K562 (cell line): ENCODE data around the gene ZNF574. TPM values are rescaled to one million over a fixed set of nuclear protein-coding genes. Genes with fewer than 3 reads are reported as not detected.
A peak's percentile ranks its signal among the peaks of the same experiment; 100 is the strongest.

Experiments
- KLF1 ChIP-seq: fragments of 450-650 bp; IDR thresholded peaks from 2 replicates; pipeline ENCODE4 v1.6.1; 2016; ENCODE audit warnings: missing genetic modification characterization, missing compliant biosample characterization
- MYC ChIP-seq, 2 experiments: fragments of 250-450 bp in 1 of 2; sonication (Bioruptor Pico) in 1 of 2; IDR thresholded peaks; 2 replicates each; pipeline versions ENCODE4 v1.5.1 to v1.6.1; 2012 to 2021; ENCODE audit warnings: low read depth in 2 of 2, borderline replicate concordance in 1 of 2, improper control_type of control experiment in 1 of 2, low read length in 1 of 2, mild to moderate bottlenecking in 1 of 2, moderate library complexity in 1 of 2
- NFE2 ChIP-seq: IDR thresholded peaks from 2 replicates; pipeline ENCODE4 v1.6.1; 2014; ENCODE audit warnings: antibody characterized with exemption, low read depth
- PPARD ChIP-seq: fragments of 250-450 bp; sonication (Bioruptor Pico); IDR thresholded peaks from 2 replicates; pipeline ENCODE4 v1.8.0; 2022; ENCODE audit warnings: inconsistent platforms, mild to moderate bottlenecking, moderate library complexity
- SMAD2 ChIP-seq: fragments of 150-350 bp; IDR thresholded peaks from 2 replicates; pipeline ENCODE4 v1.6.1; 2014; ENCODE audit warnings: low read depth, mild to moderate bottlenecking, low read length
- ZNF140 ChIP-seq: fragments of 250-450 bp; sonication (Bioruptor Pico); IDR thresholded peaks from 2 replicates; pipeline ENCODE4 v1.8.0; 2021; ENCODE audit warnings: moderate library complexity, mild to moderate bottlenecking, inconsistent platforms
- ZNF561 ChIP-seq: fragments of 450-650 bp; formaldehyde crosslinking; conservative IDR thresholded peaks from 2 replicates; pipeline ENCODE4 v1.4.0; 2020; ENCODE audit warnings: mild to moderate bottlenecking, moderate library complexity
- polyA plus RNA-seq, 8 experiments: library from polyadenylated mRNA; depleted of rRNA in 4 of 8; stranded (reverse) in 5 of 8; unstranded in 3 of 8; fragments of >200 nt; fragmentation: Nextera tagmentation in 2 of 8; fragmentation: Illumina TruSeq in 1 of 8; extraction: Ambion mirVana in 2 of 8; extraction: Trizol in 1 of 8; gene quantifications; 2 replicates each; pipeline versions ENCODE4 v1.2.1 to v1.2.3, GENCODE V29; 2011 to 2014; ENCODE audit warnings: inconsistent platforms in 1 of 8, missing spikeins in 1 of 8
- total RNA-seq, 7 experiments: library from RNA; depleted of rRNA in 6 of 7; stranded (reverse); fragments of >200 nt in 6 of 7; fragmentation: Illumina TruSeq in 2 of 7; extraction: Trizol in 2 of 7; gene quantifications; 2 replicates each; pipeline versions ENCODE4 v1.2.1 to v1.2.3, GENCODE V29; 2011 to 2021; ENCODE audit warnings: low replicate concordance in 1 of 7
- TF ChIP-seq, protein P1 (sequence below): fragments of 450-650 bp; IDR thresholded peaks from 2 replicates; pipeline ENCODE4 v1.6.1; 2018; ENCODE audit not compliant: partially characterized antibody
- TF ChIP-seq, protein P2 (sequence below), 2 experiments: IDR thresholded peaks; 2 replicates each; pipeline ENCODE4 v1.6.1; 2012; ENCODE audit warnings: improper control_type of control experiment in 2 of 2, low read depth in 2 of 2, low read length in 2 of 2, borderline replicate concordance in 1 of 2
- TF ChIP-seq, protein P3 (sequence below), 3 experiments: IDR thresholded peaks in 2 of 3; conservative IDR thresholded peaks in 1 of 3; 2 replicates each; pipeline ENCODE4 v1.5.1; 2011 to 2012; ENCODE audit warnings: low read length in 3 of 3, mild to moderate bottlenecking in 3 of 3, control low read depth in 2 of 3, improper control_type of control experiment in 1 of 3, inconsistent platforms in 1 of 3, low read depth in 1 of 3, mixed read lengths in 1 of 3, moderate library complexity in 1 of 3; ENCODE audit not compliant: insufficient read depth in 2 of 3
- TF ChIP-seq, protein P4 (sequence below): fragments of 250-450 bp; sonication (Bioruptor Pico); IDR thresholded peaks from 2 replicates; pipeline ENCODE4 v1.4.0; 2020; ENCODE audit warnings: mild to moderate bottlenecking, moderate library complexity, borderline replicate concordance

The ZNF574 gene
- total and polyA plus RNA-seq, 9 of the 15 experiments (the other 6 are each of a cell fraction or from before 2014, with no cell fraction given): 0.24 to 20.7 (median 8.4) TPM

DNA sequence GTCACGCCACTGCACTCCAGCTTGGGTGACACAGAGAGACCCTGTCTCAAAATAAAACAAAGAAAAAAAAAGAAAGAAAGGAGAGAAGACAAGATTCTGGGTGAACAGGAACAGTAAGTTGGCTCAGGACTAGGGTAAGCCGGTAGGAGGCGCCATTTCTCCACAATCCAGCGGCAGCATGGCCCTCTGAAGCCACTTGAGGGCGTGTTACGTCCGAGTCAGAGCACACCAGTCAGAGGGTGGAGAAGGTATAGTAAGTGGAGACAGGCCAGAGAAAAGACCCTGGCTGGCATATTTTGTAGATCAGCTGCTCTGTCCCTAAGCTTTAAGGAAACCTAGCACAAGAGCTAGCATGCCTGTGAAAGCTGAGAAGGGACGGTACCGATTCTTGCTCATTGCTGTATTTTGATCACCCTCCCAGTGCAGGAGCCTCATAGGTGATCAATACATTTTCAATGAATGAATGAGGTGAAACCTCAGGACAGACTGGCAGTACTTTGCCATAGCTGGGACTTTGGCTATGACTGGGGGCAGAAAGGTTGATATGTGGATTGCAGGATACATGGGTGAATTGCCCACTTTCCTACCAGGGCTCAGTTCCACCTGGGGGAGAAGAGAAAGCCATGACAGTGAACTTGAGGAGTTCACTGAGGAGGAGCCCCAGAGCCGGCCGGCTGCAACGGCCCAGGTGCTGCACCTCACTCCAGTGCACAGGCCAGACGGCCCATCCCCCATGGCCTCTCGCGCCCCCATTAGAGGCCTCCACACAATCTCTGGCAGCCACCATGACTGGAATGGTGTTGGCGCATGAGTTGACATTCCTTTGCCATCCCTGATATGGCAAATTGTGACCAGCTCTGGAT is 32.8 kb downstream of the ZNF574 start (continued):
- TF ChIP-seq, protein P1, sequence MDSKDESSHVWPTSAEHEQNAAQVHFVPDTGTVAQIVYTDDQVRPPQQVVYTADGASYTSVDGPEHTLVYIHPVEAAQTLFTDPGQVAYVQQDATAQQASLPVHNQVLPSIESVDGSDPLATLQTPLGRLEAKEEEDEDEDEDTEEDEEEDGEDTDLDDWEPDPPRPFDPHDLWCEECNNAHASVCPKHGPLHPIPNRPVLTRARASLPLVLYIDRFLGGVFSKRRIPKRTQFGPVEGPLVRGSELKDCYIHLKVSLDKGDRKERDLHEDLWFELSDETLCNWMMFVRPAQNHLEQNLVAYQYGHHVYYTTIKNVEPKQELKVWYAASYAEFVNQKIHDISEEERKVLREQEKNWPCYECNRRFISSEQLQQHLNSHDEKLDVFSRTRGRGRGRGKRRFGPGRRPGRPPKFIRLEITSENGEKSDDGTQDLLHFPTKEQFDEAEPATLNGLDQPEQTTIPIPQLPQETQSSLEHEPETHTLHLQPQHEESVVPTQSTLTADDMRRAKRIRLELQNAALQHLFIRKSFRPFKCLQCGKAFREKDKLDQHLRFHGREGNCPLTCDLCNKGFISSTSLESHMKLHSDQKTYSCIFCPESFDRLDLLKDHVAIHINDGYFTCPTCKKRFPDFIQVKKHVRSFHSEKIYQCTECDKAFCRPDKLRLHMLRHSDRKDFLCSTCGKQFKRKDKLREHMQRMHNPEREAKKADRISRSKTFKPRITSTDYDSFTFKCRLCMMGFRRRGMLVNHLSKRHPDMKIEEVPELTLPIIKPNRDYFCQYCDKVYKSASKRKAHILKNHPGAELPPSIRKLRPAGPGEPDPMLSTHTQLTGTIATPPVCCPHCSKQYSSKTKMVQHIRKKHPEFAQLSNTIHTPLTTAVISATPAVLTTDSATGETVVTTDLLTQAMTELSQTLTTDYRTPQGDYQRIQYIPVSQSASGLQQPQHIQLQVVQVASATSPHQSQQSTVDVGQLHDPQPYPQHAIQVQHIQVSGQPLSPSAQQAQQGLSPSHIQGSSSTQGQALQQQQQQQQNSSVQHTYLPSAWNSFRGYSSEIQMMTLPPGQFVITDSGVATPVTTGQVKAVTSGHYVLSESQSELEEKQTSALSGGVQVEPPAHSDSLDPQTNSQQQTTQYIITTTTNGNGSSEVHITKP: peak; percentile 37
- no peak for TF ChIP-seq NFE2
- TF ChIP-seq ZNF561: no peak
- TF ChIP-seq, protein P2, sequence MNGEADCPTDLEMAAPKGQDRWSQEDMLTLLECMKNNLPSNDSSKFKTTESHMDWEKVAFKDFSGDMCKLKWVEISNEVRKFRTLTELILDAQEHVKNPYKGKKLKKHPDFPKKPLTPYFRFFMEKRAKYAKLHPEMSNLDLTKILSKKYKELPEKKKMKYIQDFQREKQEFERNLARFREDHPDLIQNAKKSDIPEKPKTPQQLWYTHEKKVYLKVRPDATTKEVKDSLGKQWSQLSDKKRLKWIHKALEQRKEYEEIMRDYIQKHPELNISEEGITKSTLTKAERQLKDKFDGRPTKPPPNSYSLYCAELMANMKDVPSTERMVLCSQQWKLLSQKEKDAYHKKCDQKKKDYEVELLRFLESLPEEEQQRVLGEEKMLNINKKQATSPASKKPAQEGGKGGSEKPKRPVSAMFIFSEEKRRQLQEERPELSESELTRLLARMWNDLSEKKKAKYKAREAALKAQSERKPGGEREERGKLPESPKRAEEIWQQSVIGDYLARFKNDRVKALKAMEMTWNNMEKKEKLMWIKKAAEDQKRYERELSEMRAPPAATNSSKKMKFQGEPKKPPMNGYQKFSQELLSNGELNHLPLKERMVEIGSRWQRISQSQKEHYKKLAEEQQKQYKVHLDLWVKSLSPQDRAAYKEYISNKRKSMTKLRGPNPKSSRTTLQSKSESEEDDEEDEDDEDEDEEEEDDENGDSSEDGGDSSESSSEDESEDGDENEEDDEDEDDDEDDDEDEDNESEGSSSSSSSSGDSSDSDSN (IDR thresholded peaks at IDR 0.05; ENCODE audit: borderline replicate concordance in 1 of 2, low read depth in 2 of 2, low read length in 2 of 2): no peak
- no peak for TF ChIP-seq PPARD (CRISPR knock-in tag)
- peak; percentile 50; the same call in 1 of the 2 replicates for TF ChIP-seq MYC (IDR thresholded peaks at IDR 0.05; ENCODE audit: low read depth, low read length)
- no peak for TF ChIP-seq MYC (CRISPR knock-in tag; IDR thresholded peaks at IDR 0.05; ENCODE audit: borderline replicate concordance, low read depth)
- no peak for TF ChIP-seq SMAD2
- TF ChIP-seq, protein P3, sequence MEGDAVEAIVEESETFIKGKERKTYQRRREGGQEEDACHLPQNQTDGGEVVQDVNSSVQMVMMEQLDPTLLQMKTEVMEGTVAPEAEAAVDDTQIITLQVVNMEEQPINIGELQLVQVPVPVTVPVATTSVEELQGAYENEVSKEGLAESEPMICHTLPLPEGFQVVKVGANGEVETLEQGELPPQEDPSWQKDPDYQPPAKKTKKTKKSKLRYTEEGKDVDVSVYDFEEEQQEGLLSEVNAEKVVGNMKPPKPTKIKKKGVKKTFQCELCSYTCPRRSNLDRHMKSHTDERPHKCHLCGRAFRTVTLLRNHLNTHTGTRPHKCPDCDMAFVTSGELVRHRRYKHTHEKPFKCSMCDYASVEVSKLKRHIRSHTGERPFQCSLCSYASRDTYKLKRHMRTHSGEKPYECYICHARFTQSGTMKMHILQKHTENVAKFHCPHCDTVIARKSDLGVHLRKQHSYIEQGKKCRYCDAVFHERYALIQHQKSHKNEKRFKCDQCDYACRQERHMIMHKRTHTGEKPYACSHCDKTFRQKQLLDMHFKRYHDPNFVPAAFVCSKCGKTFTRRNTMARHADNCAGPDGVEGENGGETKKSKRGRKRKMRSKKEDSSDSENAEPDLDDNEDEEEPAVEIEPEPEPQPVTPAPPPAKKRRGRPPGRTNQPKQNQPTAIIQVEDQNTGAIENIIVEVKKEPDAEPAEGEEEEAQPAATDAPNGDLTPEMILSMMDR (IDR thresholded peaks at IDR 0.05 in 2 of 3, conservative IDR thresholded peaks at IDR 0.05 in 1 of 3; ENCODE audit: insufficient read depth in 2 of 3, low read depth in 1 of 3, low read length in 3 of 3): peak; percentile 100
- TF ChIP-seq, protein P4, sequence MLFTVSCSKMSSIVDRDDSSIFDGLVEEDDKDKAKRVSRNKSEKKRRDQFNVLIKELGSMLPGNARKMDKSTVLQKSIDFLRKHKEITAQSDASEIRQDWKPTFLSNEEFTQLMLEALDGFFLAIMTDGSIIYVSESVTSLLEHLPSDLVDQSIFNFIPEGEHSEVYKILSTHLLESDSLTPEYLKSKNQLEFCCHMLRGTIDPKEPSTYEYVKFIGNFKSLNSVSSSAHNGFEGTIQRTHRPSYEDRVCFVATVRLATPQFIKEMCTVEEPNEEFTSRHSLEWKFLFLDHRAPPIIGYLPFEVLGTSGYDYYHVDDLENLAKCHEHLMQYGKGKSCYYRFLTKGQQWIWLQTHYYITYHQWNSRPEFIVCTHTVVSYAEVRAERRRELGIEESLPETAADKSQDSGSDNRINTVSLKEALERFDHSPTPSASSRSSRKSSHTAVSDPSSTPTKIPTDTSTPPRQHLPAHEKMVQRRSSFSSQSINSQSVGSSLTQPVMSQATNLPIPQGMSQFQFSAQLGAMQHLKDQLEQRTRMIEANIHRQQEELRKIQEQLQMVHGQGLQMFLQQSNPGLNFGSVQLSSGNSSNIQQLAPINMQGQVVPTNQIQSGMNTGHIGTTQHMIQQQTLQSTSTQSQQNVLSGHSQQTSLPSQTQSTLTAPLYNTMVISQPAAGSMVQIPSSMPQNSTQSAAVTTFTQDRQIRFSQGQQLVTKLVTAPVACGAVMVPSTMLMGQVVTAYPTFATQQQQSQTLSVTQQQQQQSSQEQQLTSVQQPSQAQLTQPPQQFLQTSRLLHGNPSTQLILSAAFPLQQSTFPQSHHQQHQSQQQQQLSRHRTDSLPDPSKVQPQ: no peak
- no peak for TF ChIP-seq KLF1
- TF ChIP-seq ZNF140 (CRISPR knock-in tag): no peak
